COLO829 (cell line): Measurements from ENCODE around the gene DRICH1.
A peak's percentile ranks its signal among the peaks of the same experiment; 100 is the strongest.
"Not testable (repeated sequence)": the region's sequence is repeated elsewhere in the genome, so short reads cannot be mapped to it uniquely, and the experiment has no call there.

Experiments used
- DNase-seq: peaks from one replicate; pipeline ENCODE4 v3.0.0; 2012; ENCODE audit warnings: low spot score

Gene DRICH1

GRCh38 chr22:23649071-23649501 is 17.0 kb upstream of the DRICH1 start:
- no peak for DNase-seq

- DNase-seq: not testable (repeated sequence)
Observed at GRCh38 chr22:23646526-23646925, 14.4 kb upstream of the DRICH1 start.

DNA sequence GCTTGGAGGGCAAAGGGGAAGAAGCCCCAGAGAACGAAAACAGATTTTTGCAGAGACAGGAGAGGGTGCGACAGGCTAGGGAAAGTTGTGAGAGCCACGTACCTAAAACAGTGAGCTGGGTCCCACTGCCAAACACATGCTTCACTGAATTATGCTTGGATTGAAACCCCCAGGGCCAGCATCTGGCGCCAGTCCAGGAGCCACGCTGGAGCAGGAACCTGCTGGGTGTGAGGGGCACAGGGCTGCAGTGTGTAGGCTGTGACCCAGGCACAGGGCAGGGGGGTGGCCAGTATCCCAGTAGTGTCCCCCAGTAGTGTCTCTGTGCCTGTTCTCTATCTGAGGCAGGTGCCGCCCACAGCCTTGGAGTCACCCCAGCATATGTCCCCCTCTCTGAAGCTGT is 8.1 kb upstream of the DRICH1 start:
- DNase-seq: not testable (repeated sequence)

DNA sequence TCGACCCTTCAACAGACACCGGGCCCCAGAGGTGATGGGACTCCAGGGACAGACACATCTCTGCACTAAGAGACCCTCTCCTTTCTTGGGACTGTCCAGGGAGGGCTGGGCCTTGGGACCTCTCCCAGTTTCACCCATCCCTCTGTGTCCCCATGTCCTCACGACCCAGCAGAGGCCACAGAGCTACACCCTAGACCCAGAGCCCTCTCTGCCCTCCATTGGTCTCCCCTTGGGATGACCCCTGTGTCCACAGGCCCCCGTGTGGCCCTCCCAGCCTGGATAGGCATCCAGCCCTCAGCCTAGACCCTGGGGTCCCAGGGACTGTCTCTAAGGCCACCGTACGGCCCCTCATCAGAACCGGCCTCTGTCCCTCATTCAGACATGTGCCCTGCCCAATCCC is 7.5 kb upstream of the DRICH1 start:
- no peak for DNase-seq

DNA sequence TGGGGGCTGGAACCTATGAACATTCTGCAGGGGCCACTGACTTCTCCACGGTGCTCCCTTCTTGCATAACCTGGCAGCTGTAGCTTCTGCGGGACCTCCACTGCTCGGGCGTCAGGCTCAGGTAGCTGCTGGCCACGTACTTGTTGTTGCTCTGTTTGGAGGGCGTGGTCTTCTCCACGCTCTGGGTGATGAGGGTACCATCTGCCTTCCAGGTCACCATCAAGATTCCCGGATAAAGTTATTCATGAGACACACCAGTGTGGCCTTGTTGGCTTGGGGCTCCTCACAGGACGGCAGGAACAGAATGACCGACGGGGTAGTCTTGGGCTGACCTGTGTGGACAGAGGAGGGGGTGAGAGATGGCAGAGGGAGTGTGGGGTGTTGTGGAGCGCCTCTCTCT is 6.5 kb upstream of the DRICH1 start:
- DNase-seq: no peak

GRCh38 chr22:23635291-23635690 is 3.2 kb upstream of the DRICH1 start:
- DNase-seq: not testable (repeated sequence)

- DNase-seq: not testable (repeated sequence)
Observed at GRCh38 chr22:23628056-23628743, 3.9 kb downstream of the DRICH1 start.

GRCh38 chr22:23627401-23628055 is 4.6 kb downstream of the DRICH1 start:
- not testable (repeated sequence) for DNase-seq

DNA sequence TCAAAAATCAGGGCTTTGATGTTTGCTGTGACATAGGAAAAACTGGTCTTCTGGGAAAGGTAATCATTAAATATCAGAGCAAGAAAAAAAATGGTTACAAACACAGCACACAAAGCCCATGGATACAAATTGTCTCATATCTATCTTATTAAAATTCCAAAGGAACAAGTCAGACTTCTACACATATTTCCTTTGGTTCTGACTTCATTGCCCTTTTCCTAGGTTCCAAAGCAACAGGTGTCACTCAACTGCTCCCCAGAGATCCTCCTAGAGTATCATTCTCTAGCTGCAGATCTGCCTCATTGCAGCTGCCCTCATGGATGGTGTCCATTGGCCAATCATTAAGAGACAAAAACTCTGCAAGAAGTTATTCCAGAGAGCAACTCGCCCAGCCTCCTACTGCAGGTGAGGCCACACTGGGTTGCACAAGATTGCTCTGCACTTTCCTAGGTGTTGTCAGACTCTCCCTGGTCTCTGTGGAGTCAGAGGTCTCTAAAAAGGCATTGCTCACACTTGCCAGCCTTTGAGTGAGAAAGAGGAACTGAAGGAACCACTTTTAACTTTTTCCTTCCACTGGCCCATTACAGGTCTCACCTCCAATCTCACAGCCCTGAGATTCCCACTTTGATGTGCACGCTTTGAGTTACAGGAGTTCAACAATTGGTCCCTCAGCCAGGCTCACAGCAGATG is 5.7 kb downstream of the DRICH1 start:
- no peak for DNase-seq

GRCh38 chr22:23622634-23623033 is 9.5 kb downstream of the DRICH1 start:
- no peak for DNase-seq

DNA sequence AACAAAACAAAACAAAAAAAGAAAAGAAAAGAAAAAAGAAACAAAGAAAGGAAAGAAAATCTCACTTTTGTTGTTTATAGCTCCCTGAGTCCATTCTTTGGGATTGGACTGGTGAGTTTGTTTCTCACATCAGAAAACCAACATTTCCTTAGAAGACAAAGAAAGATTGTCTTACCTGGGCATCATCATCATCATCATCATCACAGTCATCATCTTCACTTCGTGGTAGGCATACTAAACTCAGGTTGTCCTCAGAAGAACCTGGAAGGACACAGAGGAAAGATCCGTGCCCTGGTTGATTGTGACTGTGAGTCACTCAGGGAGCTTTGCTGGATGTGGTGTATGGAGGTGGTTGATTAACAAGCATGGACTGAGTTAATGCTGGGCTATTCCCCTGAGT is 10.2 kb downstream of the DRICH1 start:
- not testable (repeated sequence) for DNase-seq

DNA sequence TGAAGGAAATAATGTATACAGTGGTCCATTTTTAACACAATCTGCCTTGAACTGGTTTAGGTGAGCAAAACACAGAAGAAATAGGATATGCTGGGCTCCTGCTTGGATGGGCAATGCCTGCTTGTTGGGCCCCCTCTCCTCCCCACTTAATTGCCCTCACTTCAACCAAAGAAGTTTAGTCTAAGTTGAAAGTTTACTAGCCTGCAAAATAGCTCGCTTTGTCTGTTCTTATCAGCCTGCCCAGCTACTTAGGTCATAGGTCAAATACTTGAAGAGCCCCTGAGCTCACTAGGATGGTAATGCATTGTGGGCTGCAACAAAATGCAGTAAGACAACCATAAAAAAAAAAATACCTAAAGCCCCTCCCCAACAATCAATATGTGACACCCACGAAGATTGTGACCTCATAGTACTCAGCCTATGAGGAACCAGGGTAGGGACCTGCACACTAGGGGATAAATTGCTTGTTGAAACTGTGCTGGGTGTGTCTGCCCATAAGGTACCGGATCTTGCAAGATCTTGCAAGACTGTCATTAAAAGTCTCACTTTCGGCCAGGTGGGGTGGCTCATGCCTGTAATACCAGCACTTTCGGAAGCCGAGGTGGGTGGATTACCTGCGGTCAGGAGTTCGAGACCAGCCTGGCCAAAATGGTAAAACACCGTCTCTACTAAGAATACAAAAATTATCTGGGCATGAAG is 10.9 kb downstream of the DRICH1 start:
- DNase-seq: no peak

DNA sequence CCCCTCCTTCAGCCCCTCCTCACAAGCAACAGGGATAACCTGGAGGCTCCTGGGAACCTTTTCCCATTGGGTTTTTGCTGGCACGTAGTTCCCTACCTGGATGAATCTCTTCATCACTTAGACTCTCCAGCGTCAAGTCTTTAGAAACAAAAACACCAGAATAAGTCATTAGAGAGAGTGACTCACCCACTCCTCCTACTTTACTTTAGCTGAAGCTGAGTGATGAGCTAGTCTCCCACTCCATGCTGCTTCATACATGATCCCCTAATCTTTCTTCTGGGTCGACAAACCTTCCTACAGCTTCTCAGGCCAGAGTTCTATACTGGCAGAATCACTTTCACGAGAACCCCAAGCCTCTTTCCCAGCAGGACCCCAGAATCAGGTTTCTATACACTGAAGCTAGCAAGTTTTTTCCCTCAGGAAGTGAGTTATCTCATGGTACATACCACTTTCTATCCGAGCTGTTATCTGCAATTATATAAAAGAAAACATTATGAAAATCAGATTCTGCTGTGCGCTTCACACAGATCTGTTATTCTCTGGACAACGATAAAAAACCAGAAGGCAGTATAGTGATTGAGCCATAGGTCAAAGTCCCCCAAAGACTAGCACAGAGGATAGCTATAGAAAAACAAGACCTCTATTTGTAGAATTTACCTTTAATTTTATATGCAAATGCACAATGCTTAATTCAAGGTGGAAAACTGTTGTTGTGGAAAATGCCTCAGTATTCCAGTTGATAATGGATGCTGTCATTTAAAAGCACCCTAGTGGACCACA is 18.7 kb downstream of the DRICH1 start:
- no peak for DNase-seq

GRCh38 chr22:23609983-23610781 is 21.9 kb downstream of the DRICH1 start:
- no peak for DNase-seq

DNA sequence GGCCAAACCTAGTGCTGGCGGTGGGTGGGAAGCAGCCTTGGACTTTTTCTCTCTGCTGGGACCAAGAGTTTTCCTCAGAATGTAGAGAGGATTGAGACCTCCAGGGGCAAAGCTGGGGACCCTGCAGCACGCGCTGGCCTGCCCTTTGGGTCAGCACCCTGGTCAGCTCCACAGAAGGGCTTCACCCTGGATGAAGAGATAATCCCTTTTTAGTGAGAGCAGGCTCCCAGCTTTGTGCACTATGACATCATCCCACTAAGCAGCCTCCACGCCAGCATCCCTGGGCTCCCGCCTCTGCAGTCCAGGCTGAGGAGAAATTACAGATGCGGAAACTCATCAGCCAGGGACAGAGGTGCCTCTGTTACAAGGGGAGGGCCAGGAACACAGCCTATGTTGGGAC is 23.5 kb downstream of the DRICH1 start:
- DNase-seq: peak; percentile 20

DNA sequence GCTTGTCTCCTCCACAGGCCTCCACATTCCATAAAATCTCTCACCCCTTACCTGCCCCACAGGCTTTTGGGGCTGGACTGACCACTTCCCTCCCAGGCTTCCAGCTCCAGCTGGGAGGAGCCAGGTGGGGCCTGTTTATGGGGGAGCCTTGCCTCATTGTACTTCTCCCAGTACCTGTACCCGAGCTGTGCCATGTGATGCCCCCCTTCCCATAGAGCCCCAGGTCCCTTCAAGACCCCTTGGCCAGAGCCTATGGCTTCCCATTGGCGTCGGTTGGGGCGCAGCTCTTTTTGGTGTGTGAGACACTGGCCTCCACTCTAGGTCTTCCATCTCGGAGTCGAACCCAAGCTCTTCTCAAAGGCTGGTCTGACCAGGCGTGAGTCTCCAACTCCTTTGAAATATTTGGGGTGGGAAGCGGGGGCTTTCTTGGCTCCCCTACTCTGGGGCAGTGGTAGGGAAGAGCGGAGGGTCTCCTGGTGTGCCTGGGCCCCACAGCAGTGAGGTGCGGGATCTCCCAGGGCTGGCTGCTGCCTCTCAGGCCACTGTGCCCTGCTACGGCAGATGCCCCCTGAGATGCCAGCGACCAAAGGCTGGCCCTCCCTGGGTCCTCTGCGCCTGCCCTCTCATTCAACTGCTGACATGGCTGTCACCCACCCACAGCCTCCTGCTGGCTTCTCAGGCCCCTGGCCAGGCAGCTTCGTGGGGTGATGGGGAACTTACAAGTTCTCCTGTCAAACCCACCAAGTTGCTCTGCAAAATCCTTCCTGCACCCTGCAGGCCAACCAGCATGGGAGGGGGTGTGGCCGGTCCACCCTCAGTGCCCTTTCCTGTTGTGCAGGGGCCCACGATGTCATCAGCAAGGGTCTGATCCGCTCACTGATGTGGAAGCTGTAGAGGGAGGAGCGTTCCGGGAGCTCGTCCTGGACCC is 25.7 kb downstream of the DRICH1 start:
- DNase-seq: no peak

DNA sequence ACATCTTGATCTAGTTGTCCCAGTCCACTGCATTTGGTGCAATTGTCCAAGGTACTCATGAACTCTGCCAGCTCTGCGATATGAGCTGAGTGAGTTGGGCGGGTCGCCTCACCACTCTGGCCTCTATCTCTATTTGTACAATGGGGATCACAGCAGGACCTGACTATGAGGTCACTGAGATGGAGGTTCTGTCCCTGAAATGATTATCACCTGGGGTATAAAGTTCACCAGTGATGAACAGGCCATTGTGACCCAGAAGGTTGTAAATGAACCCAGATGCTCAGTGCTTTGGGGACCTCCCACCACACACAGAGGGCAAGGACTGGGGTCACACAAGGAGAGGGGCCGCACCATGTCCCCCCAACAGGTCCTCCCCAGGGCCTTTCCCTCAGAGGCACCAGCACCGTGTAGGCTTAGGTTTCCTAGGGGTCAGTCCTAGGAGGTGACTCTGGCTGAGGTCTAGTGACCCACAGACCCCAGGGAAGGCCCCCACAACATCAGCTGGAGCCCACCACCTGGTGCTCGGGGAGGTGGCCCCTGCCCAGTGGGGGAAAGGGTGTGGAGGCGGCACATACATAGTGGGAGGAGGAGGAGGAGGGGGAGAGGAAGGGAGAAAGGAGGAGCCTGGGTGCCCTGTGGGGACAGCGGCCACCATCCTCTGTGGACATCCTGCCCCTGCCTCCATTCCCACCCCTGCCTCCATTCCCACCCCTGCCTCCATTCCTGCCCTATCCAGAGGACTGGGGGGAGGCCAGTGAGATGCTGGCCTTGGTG is 27.0 kb downstream of the DRICH1 start:
- no peak for DNase-seq

- DNase-seq: no peak
Observed at GRCh38 chr22:23603266-23603665, 28.9 kb downstream of the DRICH1 start.
